Neural progenitor cell (in vitro differentiated cells): ENCODE measurements around the gene GRM8. TPM values are rescaled to one million over a fixed set of nuclear protein-coding genes. Genes with fewer than 3 reads are reported as not detected.

Source experiments
- DNase-seq: peaks from one replicate; pipeline ENCODE4 v3.0.0-alpha.2; 2016; ENCODE audit warnings: low spot score
- H2AFZ ChIP-seq: fragments of 200-600 bp; sonication (generic); replicated peaks from 2 replicates; pipeline ENCODE4 v1.6.1; 2016; ENCODE audit warnings: antibody characterized with exemption
- H3F3A ChIP-seq: fragments of 200-600 bp; sonication (generic); 2 replicates; pipeline ENCODE4 v1.6.1; 2016; ENCODE audit warnings: antibody characterized with exemption, low read depth
- H3K27ac ChIP-seq: fragments of 200-600 bp; sonication (generic); 2 replicates; pipeline ENCODE4 v1.5.1; 2016; ENCODE audit warnings: mild to moderate bottlenecking
- H3K27me3 ChIP-seq: fragments of 200-600 bp; sonication (generic); 2 replicates; pipeline ENCODE4 v1.6.1; 2016; ENCODE audit warnings: mild to moderate bottlenecking, moderate library complexity
- H3K36me3 ChIP-seq: fragments of 200-600 bp; sonication (generic); 2 replicates; pipeline ENCODE4 v1.5.1; 2016
- H3K4me1 ChIP-seq: fragments of 200-600 bp; sonication (generic); 2 replicates; pipeline ENCODE4 v1.6.1; 2016; ENCODE audit warnings: mixed run types
- H3K4me2 ChIP-seq: fragments of 200-600 bp; sonication (generic); 2 replicates; pipeline ENCODE4 v1.6.1; 2016
- H3K4me3 ChIP-seq: fragments of 200-600 bp; sonication (generic); 2 replicates; pipeline ENCODE4 v1.5.1; 2016
- H3K79me2 ChIP-seq: fragments of 200-600 bp; sonication (generic); 2 replicates; pipeline ENCODE4 v1.6.1; 2016; ENCODE audit warnings: low read depth
- H3K9ac ChIP-seq: fragments of 200-600 bp; sonication (generic); 2 replicates; pipeline ENCODE4 v1.6.1; 2016
- H3K9me3 ChIP-seq: fragments of 200-600 bp; sonication (generic); 2 replicates; pipeline ENCODE4 v1.5.1; 2016; ENCODE audit warnings: low read depth
- H4K20me1 ChIP-seq: fragments of 200-600 bp; sonication (generic); 2 replicates; pipeline ENCODE4 v1.6.1; 2016; ENCODE audit warnings: low read depth
- H3K27ac Mint-ChIP-seq: 3 replicates; pipeline ENCODE4 v1.8.0; 2021; ENCODE audit warnings: mixed read lengths
- H3K27me3 Mint-ChIP-seq: 2 replicates; pipeline ENCODE4 v1.8.0; 2022; ENCODE audit warnings: low read depth, mild to moderate bottlenecking, inconsistent platforms, moderate library complexity, mixed read lengths; ENCODE audit not compliant: insufficient read depth
- H3K36me3 Mint-ChIP-seq: 3 replicates; pipeline ENCODE4 v1.8.0; 2021; ENCODE audit warnings: mixed read lengths
- H3K4me1 Mint-ChIP-seq: 3 replicates; pipeline ENCODE4 v1.8.0; 2021; ENCODE audit warnings: mixed read lengths
- H3K4me3 Mint-ChIP-seq: 3 replicates; pipeline ENCODE4 v1.8.0; 2021; ENCODE audit warnings: mild to moderate bottlenecking, moderate library complexity, mixed read lengths
- H3K9me3 Mint-ChIP-seq: 3 replicates; pipeline ENCODE4 v1.8.0; 2020; ENCODE audit warnings: mixed read lengths
- CTCF ChIP-seq: fragments of 200-600 bp; sonication (generic); IDR thresholded peaks from 2 replicates; pipeline ENCODE4 v1.5.1; 2017; ENCODE audit warnings: antibody characterized with exemption, mild to moderate bottlenecking
- EZH2 ChIP-seq: fragments of 200-600 bp; sonication (generic); IDR thresholded peaks from 2 replicates; pipeline ENCODE4 v1.6.1; 2017; ENCODE audit warnings: antibody characterized with exemption, mild to moderate bottlenecking, moderate library complexity
- EZH2phosphoT487 ChIP-seq: fragments of 200-600 bp; sonication (generic); IDR thresholded peaks from 2 replicates; pipeline ENCODE4 v1.6.1; 2017; ENCODE audit warnings: antibody characterized with exemption
- total RNA-seq: library from RNA; depleted of rRNA; stranded (reverse); fragments of >200 nt; gene quantifications from 2 replicates; pipeline ENCODE4 v1.2.3, GENCODE V29; 2015; ENCODE audit warnings: low replicate concordance

Gene GRM8
- total RNA-seq, 1 donor from 2014 or later, result 0.62 TPM

DNA sequence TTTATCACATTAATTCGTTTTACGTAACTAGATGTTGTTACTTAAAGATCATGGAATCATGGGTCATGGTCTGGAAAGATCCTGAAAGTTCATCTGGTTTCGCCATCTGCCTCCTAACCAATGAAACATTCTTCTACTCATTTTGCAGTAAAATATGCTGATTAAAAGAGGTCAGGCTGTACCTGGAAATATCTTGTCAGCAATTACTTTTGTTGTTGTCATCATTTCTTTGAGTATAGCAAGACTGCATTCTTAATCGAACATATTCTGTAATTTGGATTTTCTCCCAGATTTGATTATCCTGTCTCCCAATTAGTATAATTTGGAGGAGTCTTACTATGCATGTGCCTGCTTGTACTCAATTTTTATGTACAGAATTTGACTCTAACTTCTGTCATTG, 833.7 kb downstream of the GRM8 start:
- DNase-seq, result no peak
- Histone ChIP-seq H3K27ac (no peak overlapping the region), H4K20me1 (no peaks in the 10 kb centered on the region), H2AFZ (no peak overlapping the region), H3K9ac (no peak overlapping the region), H3F3A (no peaks in the 10 kb centered on the region), H3K9me3 (no peaks in the 10 kb centered on the region), H3K27me3 (no peaks in the 10 kb centered on the region), H3K4me3 (no peak overlapping the region), H3K4me1 (no peaks in the 10 kb centered on the region), H3K4me2 (no peak overlapping the region), H3K36me3 (no peaks in the 10 kb centered on the region), H3K79me2 (no peaks in the 10 kb centered on the region)
- no peaks in the 10 kb centered on the region for H3K27me3 Mint-ChIP-seq
- no peaks in the 10 kb centered on the region for H3K9me3 Mint-ChIP-seq
- no peaks in the 10 kb centered on the region for H3K36me3 Mint-ChIP-seq
- no peak for TF ChIP-seq EZH2
- no peak for TF ChIP-seq CTCF
- no peak for TF ChIP-seq EZH2phosphoT487
- no peaks in the 10 kb centered on the region for H3K4me1 Mint-ChIP-seq
- H3K4me3 Mint-ChIP-seq, result no peak overlapping the region
- no peak overlapping the region for H3K27ac Mint-ChIP-seq

DNA sequence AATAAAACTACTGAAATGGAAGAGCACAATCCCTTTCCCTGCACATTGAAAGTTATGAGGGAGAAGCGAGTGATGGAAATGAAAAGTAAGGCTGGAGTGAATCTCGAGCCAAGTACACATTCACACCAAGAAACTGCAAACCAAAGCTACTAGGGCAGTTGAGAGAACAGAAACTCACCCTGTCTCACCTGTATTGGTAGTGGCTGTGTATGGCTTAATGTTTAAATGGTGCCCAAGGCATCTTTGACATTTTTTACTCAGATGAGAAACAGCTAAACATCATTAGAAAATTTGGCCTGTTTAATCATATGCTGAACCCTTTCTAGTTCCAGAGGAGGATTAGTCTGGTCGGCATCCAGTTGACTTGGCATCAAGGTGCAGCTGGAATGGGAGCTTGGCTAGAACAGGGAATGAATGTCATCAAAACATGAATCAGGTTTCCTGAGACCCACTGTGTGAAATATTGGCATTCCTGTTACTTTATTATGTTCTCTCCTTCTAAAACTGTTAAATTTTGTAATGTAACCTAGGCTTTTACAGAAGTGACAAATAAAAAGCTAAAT, 840.8 kb downstream of the GRM8 start:
- DNase-seq, result no peak
- Histone ChIP-seq H3K9me3 (no peaks in the 10 kb centered on the region), H3K27ac (no peak overlapping the region), H3K9ac (no peak overlapping the region), H3K79me2 (no peaks in the 10 kb centered on the region), H3K4me1 (no peaks in the 10 kb centered on the region), H3K27me3 (no peaks in the 10 kb centered on the region), H2AFZ (no peak overlapping the region), H3F3A (no peaks in the 10 kb centered on the region), H3K4me3 (no peak overlapping the region), H4K20me1 (no peaks in the 10 kb centered on the region), H3K4me2 (no peak overlapping the region), H3K36me3 (no peaks in the 10 kb centered on the region)
- TF ChIP-seq CTCF (no peak), EZH2phosphoT487 (no peak), EZH2 (no peak)
- H3K4me1 Mint-ChIP-seq, result no peaks in the 10 kb centered on the region
- H3K4me3 Mint-ChIP-seq, result no peak overlapping the region
- no peaks in the 10 kb centered on the region for H3K9me3 Mint-ChIP-seq
- no peaks in the 10 kb centered on the region for H3K27me3 Mint-ChIP-seq
- no peak overlapping the region for H3K27ac Mint-ChIP-seq
- H3K36me3 Mint-ChIP-seq, result no peaks in the 10 kb centered on the region

DNA sequence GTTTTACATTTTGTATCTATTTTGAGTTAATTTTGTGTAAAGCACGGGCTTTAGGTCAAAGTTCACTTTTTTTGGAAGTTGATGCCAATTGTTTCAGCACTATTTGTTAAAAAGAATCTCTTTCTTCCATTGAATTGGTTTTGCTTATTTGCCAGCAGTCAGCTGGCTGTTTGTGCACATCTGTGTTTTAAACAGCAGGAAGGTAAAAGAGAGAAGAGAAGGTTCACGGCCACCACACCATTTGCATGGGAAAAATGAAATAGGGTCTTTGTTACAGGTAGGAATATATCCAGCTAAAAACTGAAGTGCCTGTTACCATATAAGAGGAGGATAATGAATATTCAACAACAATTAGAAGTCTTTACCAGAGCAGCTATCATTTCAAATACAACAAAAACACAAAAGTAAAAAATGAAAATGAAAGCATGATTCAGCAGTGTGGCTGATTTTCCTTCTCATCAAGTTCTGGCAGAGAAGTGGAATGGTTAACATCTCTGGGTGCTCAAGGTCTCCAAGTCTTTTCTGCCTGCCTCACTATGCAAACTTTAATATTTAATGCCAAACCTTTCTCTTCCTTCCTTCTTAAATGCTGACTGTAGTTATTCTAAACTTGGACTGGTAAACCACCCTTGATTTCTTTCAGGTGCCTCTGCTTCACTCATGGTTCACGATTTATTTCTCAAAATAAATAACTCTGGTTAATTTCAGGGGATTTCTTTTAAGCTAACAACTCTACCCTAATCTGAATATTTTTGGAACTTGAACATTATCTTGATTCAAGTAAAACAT, 841.5 kb downstream of the GRM8 start:
- Histone ChIP-seq H3K4me1 (no peaks in the 10 kb centered on the region), H3K9ac (no peak overlapping the region), H3K4me2 (no peak overlapping the region), H3K4me3 (no peak overlapping the region), H4K20me1 (no peaks in the 10 kb centered on the region), H3K36me3 (no peaks in the 10 kb centered on the region), H3F3A (no peaks in the 10 kb centered on the region), H3K27ac (no peak overlapping the region), H3K79me2 (no peaks in the 10 kb centered on the region), H2AFZ (no peak overlapping the region), H3K9me3 (no peaks in the 10 kb centered on the region), H3K27me3 (no peaks in the 10 kb centered on the region)
- H3K27ac Mint-ChIP-seq, result no peak overlapping the region
- TF ChIP-seq CTCF (no peak), EZH2 (no peak), EZH2phosphoT487 (no peak)
- no peak for DNase-seq
- no peak overlapping the region for H3K4me3 Mint-ChIP-seq
- no peaks in the 10 kb centered on the region for H3K36me3 Mint-ChIP-seq
- no peaks in the 10 kb centered on the region for H3K4me1 Mint-ChIP-seq
- no peaks in the 10 kb centered on the region for H3K9me3 Mint-ChIP-seq
- H3K27me3 Mint-ChIP-seq, result no peaks in the 10 kb centered on the region
